Endothelial cell (in vitro differentiated cells): ENCODE data around the gene GET4. TPM values are rescaled to one million over a fixed set of nuclear protein-coding genes. Genes with fewer than 3 reads are reported as not detected.
A peak's percentile ranks its signal among the peaks of the same experiment; 100 is the strongest.

Experiments used
- DNase-seq: peaks from one replicate; pipeline ENCODE4 v3.0.0; 2021; ENCODE audit warnings: low spot score
- H3K27ac Mint-ChIP-seq: one replicate; pipeline ENCODE4 v1.8.0; 2021; ENCODE audit warnings: mixed read lengths, inconsistent platforms; ENCODE audit not compliant: unreplicated experiment
- H3K27me3 Mint-ChIP-seq: one replicate; pipeline ENCODE4 v1.8.0; 2021; ENCODE audit warnings: mild to moderate bottlenecking, moderate library complexity, mixed read lengths, inconsistent platforms; ENCODE audit not compliant: unreplicated experiment
- H3K36me3 Mint-ChIP-seq: one replicate; pipeline ENCODE4 v1.8.0; 2021; ENCODE audit warnings: mild to moderate bottlenecking, low read depth, mixed read lengths, inconsistent platforms; ENCODE audit not compliant: unreplicated experiment
- H3K4me1 Mint-ChIP-seq: one replicate; pipeline ENCODE4 v1.8.0; 2021; ENCODE audit warnings: mild to moderate bottlenecking, mixed read lengths, inconsistent platforms; ENCODE audit not compliant: unreplicated experiment
- H3K4me3 Mint-ChIP-seq: one replicate; pipeline ENCODE4 v1.8.0; 2021; ENCODE audit warnings: mild to moderate bottlenecking, mixed read lengths, inconsistent platforms; ENCODE audit not compliant: unreplicated experiment
- H3K9me3 Mint-ChIP-seq: one replicate; pipeline ENCODE4 v1.8.0; 2021; ENCODE audit warnings: mixed read lengths, inconsistent platforms; ENCODE audit not compliant: unreplicated experiment
- CTCF ChIP-seq: fragments of 200-600 bp; sonication (generic); IDR thresholded peaks from one replicate; pipeline ENCODE4 v1.5.0; 2021; ENCODE audit warnings: antibody characterized with exemption; ENCODE audit not compliant: unreplicated experiment
- total RNA-seq: library from RNA; stranded (reverse); fragmentation: NEBNext Ultra II Directional; extraction: Animal tissue kit (Norgen Biotek cat#: 25700); gene quantifications from one replicate; pipeline ENCODE4 v1.2.1, GENCODE V29; 2021; ENCODE audit not compliant: unreplicated experiment

GET4 gene
- total RNA-seq, 1 donor from 2014 or later = 61.3 TPM

- TF ChIP-seq CTCF = no peak
- peaks cover 24% of the 10 kb centered on the region for H3K27me3 Mint-ChIP-seq
- peak; percentile 61 for DNase-seq
- peak within 1 kb of the TSS; percentile 99 for H3K27ac Mint-ChIP-seq
- H3K4me3 Mint-ChIP-seq = peak within 1 kb of the TSS; percentile 77
- H3K9me3 Mint-ChIP-seq = no peaks in the 10 kb centered on the region
- peaks cover 34% of the 10 kb centered on the region for H3K4me1 Mint-ChIP-seq
- peaks cover 21% of the 10 kb centered on the region for H3K36me3 Mint-ChIP-seq
Measured at GRCh38 chr7:832167-832967, 44.0 kb upstream of the GET4 start, which contains the start of gene SUN1. Gene SUN1, plus strand, starts transcription at chr7:832476. Its CDS starts 49 bp downstream, at chr7:832525.

- peaks cover 24% of the 10 kb centered on the region for H3K27me3 Mint-ChIP-seq
- H3K27ac Mint-ChIP-seq = peak overlapping the region; percentile 99
- H3K4me3 Mint-ChIP-seq = peak overlapping the region; percentile 77
- no peak for TF ChIP-seq CTCF
- H3K9me3 Mint-ChIP-seq = no peaks in the 10 kb centered on the region
- H3K4me1 Mint-ChIP-seq = peaks cover 34% of the 10 kb centered on the region
- peaks cover 27% of the 10 kb centered on the region for H3K36me3 Mint-ChIP-seq
- no peak for DNase-seq
Measured at GRCh38 chr7:832968-833424, 43.4 kb upstream of the GET4 start.

GRCh38 chr7:833601-834258, 42.6 kb upstream of the GET4 start:
- Mint-ChIP-seq H3K9me3 (no peaks in the 10 kb centered on the region), H3K4me3 (no peak overlapping the region), H3K36me3 (peaks cover 27% of the 10 kb centered on the region), H3K27ac (peak overlapping the region; percentile 82), H3K27me3 (peaks cover 24% of the 10 kb centered on the region), H3K4me1 (peaks cover 30% of the 10 kb centered on the region)
- DNase-seq = no peak
- TF ChIP-seq CTCF = no peak

GRCh38 chr7:834277-834676, 42.1 kb upstream of the GET4 start:
- no peak for TF ChIP-seq CTCF
- H3K4me1 Mint-ChIP-seq = peaks cover 26% of the 10 kb centered on the region
- peaks cover 30% of the 10 kb centered on the region for H3K36me3 Mint-ChIP-seq
- H3K4me3 Mint-ChIP-seq = peak overlapping the region; percentile 75
- no peaks in the 10 kb centered on the region for H3K9me3 Mint-ChIP-seq
- H3K27me3 Mint-ChIP-seq = peaks cover 24% of the 10 kb centered on the region
- peak overlapping the region; percentile 89 for H3K27ac Mint-ChIP-seq
- DNase-seq = no peak

- Mint-ChIP-seq H3K4me3 (no peak overlapping the region), H3K27ac (peak overlapping the region; percentile 24), H3K4me1 (peaks cover 26% of the 10 kb centered on the region), H3K27me3 (peaks cover 24% of the 10 kb centered on the region), H3K9me3 (no peaks in the 10 kb centered on the region), H3K36me3 (peaks cover 34% of the 10 kb centered on the region)
- DNase-seq = no peak
- no peak for TF ChIP-seq CTCF
Measured at GRCh38 chr7:835021-835420, 41.3 kb upstream of the GET4 start.
